Activated CD8-positive, alpha-beta memory T cell treated with anti-CD3 and anti-CD28 coated beads, Interleukin-2, amount 50 U/mL, for 24 hours (primary cell): ENCODE measurements around the gene CARMIL3.

ENCODE experiments used
- DNase-seq: peaks from one replicate; pipeline ENCODE4 v3.0.0-alpha.2; 2020; ENCODE audit errors: extremely low read depth

CARMIL3 gene

DNA sequence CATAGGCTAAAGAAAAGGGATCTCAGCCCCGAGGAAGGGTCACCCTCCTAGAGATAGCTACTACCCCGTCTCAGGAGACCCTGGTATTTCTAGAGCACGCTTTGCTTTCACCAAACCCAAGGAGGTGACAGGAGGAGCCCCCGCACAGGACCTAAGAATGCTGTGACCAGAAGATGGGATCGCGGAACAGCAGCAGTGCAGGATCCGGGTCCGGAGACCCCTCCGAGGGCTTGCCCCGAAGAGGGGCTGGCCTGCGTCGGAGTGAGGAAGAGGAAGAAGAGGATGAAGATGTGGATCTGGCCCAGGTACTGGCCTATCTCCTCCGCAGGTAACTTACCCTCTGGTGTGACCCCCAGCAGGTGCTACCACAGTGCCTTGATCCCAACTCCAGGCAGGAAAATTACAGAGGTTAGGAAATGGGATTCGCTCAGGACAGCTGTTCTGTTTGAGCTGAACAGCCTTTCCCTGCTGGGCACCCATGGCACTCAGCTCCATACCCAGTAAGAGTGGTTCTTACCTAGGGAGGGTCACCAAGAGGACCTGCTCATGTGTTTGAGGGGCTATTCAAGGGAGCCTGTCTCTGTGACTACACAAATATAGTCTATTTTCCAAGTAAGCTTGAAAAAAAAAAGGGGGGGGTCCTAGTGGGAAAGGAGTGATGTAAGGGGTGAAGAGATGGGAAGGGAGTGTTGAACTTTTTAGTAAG lies 63.8 kb downstream of the CARMIL3 start:
- no peak for DNase-seq

DNA sequence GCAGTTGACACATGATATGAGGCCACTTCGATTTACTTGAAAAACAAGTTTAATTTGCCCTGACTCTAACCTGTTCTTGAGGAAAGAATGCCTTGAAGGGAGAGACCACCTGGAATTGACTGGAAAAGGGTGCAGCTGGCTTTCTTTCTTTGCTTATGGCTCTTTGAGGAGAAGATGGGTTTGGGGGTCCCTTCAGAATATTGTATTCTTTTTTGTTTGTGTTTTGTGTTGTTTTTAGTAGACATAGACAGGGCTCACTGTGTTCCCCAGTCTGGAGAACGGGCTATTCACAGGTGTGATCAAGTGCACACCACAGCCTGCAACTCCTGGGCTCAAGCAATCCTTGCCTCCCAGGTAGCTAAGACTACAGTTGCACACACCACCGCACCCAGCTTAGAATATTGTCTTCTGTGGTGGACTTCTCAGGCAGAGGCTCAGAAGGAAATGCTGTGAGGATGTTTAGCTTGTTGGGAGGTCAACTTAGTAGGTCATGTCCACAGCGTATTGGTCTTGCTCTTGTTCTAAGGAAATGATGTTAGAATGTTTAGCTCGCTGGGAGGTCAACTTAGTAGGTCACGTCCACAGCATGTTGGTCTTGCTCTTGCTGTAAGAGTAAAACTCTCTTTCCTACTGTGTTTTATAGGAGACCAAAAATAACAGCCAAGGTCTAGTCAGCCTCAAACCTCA lies 64.5 kb downstream of the CARMIL3 start:
- no peak for DNase-seq

DNA sequence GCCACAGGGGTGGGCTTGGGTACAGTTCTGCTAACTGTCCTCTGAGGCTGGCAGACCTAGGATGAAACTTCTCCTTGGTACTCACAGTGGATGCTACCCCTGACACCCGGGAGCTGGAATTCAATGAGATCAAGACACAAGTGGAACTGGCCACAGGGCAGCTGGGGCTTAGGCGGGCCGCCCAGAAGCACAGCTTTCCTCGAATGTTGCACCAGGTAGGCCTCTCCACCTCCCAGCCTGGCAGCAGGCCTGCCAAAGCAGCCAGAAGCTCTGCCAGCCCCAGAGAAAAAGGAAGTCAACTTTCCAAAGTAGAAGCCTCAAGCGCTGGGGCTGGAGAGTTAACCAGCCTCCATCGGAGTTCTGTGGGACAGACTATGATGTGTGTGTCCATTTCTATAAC lies 65.4 kb downstream of the CARMIL3 start:
- DNase-seq, result no peak
